Hypothalamus (tissue), 51 donors: ENCODE results near the gene ANXA2R.
"Not testable (repeated sequence)": the region's sequence is repeated elsewhere in the genome, so short reads cannot be mapped to it uniquely, and the experiment has no call there.

Source experiments
- DNase-seq, 51 donors: peaks; one replicate each; lab custom pipeline; 2025; lab: John Stamatoyannopoulos, UW

ANXA2R gene

DNA sequence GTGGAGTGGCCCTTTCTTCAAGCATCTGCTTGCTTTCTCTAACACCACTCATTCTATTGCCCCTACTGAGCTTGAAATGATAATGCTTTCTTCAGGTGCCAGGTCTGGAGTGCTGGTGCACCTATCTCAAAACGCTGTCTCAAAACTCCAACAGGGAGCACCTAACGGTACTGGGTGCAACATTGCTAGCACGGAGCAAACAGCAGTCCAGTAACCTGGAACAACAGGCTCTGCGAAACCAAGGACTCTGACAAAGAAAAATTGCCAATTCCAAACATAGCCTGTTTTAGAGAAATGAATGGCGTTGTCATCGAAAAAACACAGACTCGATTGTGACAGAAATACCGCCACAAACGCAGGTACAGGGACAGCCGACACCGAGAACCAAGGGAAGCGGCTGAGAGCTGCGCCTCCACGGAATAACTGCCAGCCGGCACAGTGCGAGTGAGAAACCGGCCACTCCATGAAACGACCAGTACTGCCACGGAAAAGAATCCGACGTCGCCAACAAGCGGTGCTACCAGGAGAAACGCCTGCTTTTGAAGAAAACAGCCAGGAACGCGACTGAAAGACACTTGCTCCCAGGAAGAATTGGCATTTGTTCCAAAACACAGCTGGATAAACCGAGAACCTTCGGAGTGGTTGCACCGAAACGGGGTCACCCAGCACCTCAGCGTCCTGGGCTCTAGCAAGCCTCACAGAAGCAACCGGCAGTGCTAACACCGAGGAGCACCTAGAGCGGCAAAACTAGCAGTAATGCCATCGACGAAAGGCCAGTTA is 3.1 kb downstream of the ANXA2R start:
- no peak for DNase-seq

DNA sequence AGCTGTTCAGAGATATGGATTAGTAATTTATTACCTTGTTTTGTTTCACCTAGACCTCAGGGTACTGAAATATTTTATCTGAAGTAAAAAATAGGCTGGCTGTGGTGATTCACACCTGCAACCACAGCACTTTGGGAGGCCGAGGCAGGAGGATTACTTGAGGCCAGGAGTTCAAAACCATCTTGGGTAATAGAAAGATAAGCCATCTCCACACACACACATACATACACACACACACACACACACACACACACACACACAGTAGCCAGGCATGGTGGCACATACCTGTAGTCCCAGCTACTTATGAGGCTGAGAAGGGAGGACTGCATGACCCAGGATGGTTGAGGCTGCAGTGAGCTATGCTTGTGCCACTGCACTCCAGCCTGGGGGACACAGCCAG is 3.7 kb downstream of the ANXA2R start:
- no peak for DNase-seq

DNA sequence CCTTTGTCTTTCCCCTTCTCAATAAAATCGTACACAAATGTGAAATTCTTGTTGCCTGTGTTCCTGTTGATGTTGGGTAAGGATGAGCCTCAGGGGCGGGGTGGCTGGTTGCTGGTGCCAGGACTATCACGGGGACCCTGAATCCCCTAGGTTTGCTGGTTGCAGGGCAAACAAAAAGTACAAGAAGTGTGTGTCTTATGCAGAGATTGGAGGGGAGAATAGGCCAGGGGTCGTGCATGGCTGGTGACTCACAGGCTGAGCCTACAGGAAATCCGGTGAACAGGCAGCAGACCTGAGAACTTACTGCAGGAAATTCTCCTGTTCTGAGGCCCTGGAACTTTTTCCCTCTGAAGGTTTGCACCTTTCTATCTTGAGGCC is 5.5 kb downstream of the ANXA2R start:
- DNase-seq = no peak

DNA sequence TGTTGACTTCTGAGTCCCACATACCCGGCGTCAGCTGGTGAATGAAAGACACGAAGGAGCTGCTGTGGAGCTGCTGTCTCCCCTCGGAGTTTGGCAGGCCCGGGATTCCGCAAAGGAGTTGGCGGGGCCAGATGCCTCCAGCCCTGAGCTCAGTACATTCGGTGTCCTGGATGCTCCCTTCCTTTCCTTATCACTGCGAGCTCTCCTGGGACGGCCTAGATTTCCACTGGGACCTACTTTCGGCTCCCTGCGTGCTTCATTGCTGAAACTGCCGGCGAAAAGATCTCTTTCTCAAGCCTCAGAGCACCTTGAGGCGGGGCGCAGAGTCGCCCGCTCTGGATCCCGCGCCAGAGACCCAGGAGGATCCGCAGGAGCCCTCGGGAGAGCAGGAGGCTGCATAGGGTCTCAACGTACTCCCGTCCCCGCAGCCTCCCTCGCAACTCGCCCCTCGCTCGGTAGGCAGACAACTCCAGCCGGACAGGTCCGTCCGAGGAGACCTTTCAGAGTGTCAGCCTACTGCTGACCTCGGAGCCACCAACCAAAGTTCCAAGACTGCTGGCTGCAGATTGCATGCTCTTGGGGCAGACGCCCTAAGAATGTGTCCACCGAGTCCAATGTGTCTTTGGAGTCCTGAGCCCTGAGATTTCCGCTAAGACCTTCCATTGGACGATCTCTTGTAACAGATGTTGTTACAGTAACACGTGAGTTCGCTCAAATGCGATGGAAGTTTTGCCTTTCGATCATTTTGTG is 6.1 kb downstream of the ANXA2R start:
- no peak for DNase-seq

DNA sequence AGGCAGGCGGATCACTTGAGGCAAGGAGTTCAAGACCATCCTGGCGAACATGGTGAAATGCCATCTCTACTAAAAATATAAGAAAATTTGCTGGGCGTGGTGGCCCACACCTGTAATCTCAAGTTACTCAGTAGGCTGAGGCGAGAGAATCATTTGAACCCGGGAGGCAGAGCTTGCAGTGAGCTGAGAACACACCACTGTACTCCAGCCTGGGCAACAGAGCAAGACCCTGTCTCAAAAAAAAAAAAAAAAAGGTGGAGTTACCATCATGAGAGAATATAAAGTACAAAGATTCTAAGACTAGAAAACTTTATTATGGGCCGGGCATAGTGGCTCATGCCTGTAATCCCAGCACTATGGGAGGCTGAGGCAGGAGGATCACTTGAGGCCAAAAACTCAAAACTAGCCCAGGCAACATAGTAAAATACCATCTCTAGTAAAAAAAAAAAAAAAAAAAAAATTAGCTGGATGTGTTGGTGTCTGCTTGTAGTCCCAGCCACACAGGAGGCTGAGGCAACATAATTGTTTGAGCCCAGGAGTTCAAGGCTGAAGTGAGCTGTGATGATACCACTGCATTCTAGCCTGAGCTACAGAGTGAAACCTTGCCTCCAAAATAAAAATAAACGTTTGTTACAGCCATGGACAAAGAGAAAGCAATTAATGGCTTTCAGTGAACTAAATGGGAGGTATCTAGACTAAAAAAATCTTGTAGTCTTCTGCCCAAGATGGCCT is 12.9 kb downstream of the ANXA2R start:
- no peak for DNase-seq

DNA sequence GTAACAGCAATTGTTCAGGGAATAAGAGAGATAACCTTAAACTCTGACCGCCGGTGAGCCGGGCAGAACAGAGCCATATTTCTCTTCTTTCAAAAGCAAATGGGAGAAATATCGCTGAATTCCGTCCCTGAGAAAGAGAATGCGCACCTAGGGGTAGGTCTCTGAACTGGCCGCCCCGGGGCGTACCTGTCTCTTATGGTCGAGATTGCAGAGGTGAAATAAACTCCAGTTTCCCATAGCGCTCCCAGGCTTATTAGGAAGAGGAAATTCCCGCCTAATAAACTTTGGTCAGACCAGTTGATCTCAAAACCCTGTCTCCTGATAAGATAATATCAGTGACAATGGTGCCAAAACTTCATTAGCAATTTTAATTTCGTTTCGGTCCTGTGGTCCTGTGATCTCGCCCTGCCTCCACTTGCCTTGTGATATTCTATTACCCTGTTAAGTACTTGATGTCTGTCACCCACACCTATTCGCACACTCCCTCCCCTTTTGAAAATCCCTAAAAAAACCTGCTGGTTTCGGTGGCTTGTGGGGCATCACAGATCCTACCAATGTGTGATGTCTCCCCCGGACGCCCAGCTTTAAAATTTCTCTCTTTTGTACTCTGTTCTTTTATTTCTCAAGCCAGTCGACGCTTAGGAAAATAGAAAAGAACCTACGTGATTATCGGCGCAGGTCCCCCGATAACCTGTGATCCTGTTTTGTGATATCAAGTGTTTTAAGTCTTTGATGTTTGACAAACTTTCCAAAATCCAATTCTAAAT is 14.8 kb downstream of the ANXA2R start:
- not testable (repeated sequence) for DNase-seq

DNA sequence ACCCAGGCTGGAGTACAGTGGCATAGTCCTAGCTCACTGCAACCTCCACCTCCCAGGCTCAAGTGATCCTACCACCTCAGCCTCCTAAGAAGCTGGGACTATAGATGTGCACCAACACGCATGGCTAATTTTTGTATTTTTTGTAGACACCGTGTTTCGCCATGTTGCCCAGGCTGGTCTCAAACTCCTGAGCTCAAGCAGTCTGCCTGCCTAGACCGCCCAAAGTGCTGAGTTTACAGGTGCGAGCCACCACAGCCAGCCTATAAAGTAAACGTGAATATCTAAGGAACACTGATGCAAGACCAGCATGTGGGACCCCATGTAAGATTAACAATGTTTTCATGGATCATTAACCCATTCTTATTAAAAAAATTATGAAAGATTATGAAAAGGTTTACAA is 15.9 kb downstream of the ANXA2R start:
- no peak for DNase-seq

DNA sequence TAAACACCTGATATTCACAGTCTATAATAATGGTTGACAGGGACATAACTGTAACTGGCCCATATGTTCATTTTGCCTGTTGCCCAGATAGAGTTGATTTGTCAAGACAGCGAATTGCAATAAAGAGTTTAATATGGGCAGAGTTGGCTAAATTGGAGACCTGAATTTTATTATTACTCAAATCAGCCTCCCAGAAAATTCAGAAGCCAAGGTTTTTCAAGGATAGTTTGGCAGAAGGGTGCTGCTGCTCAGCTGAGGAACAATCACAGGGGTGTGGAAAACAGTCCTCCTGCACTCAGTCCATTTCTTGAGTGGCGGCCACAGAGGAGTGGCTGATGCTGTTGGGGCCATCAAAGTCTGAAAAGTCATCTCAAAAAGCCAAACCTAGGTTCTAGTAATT is 19.0 kb downstream of the ANXA2R start:
- DNase-seq = no peak

DNA sequence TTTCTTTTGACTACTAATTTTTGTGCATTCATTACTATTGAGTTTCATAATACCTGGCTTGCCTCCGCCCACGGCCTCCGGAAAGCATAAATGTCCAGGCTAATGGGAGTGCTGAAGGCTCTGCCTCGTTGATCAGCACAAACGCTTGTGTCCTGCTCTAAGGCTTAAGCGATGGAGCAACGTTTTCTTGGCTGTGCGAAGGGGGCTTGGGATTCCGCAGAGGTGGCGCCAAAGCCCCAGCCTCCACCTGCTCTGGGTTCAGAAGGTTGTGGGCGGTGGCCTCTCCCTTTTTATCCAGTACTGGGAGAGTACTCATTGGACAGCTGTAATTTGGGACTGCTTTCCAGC is 19.7 kb downstream of the ANXA2R start:
- no peak for DNase-seq

DNA sequence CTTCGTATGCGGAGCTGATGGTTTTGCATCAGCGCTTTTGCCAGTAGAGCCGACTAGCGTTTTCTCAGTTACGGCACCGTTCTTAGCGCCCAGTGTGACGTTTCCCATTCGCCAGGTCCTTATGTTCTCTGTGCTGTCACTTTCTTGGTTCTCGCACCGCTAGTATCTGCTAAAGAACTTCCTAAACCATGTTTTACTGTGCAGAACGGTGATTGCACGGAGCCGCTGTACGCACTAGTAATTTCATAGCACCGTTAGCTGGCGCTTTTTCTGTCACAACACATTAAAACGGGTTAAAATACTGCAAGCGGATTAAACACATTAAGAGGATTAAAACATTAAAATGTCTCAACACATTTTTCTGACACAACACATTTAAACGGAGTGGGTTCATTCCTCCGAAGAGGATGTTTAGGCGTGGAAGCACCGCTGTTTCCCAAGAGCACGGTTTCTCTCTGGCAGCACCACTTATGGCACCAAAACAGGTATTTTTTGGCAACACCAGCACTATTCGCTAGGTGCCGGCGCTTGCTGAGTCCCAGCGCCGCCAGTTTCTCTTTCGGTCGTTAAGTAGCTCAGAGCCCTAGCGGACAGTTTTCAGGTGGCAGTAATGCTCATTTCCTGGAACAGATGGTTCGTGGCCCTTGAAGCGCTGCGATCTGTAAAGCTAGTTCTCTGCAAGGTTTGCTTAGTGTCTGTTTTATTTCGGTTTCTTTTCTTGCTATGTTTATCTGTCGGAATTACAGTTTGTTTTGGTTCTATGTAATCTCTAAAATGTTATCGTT is 20.3 kb downstream of the ANXA2R start:
- no peak for DNase-seq

DNA sequence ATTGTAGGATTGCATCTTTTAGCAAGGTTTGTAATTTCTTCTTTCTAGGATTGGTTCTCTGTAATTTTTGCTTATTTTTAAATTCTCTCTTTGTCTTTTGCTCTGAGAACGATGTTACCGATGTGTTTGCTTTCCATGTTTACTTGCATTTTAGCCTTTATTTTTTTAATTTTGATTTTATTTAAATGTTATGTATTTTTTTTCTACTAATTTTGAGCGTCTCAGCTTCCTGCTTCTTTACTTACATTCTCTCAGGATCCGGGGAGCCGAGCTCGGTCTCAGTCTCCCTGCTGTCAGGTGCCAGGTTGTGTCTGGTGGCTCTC is 20.9 kb downstream of the ANXA2R start:
- no peak for DNase-seq

DNA sequence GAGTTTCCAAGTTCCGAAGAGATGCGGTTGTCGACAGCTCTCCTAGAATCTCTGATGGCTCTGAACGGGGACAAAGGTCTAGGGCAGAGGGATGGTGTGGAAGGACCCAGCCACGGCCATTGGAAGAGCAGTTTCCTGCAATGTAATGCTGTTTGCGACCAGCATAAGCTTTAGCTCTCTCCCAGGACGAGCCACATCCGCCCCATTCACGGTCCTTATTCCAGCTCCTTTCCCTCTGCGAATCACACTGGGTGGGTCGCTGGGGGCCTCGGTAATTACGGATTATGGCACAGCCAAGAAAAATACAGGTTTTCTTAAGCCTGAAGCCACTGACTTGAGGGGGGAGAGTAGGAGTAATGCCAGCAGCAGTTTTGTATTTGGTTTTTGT is 22.7 kb downstream of the ANXA2R start:
- DNase-seq = no peak

DNA sequence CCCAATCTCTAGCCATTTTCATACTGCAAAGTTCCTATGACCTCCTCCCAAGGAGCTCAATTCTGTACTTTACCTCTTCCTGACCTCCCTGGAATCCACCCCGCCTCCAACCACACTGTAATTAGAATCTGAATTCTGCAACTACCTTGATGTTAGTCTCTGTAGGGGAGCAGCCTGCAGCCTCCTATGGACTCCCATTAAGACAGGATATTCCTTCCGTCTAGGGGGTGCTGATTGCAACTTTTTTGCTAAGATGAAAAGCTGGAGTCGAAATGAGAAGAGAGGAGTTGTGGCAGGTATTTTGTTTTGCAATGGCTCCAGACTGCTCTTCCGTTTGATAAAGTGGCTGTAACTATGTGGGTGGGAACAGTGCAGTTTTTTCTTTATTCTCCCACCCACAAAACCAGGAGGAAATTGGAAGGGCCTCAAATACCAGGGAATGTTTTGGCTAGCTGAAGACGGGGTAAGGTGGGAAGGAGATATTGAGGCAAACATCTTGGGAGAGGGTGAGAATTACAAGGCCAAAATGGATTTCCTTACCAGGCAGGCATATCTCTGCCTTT is 23.8 kb downstream of the ANXA2R start:
- DNase-seq = no peak

DNA sequence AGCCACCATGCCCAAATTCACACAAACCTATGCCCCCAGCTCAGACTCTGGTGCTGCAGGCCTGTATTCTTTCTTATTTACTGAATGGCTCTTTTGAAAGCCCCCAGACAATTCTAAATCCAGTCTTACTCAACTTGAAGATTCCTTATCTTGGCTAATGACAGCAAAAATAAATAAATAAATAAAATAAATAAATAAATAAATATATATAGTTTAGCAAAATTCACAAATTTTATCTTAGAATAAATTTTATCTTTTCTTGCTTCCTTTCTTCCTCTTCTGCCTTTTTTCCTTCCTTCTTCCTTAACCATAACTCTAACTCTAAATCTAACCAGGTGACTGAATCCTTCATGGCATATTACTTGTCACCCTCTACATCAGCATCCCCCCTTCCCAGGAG is 25.6 kb downstream of the ANXA2R start:
- no peak for DNase-seq

DNA sequence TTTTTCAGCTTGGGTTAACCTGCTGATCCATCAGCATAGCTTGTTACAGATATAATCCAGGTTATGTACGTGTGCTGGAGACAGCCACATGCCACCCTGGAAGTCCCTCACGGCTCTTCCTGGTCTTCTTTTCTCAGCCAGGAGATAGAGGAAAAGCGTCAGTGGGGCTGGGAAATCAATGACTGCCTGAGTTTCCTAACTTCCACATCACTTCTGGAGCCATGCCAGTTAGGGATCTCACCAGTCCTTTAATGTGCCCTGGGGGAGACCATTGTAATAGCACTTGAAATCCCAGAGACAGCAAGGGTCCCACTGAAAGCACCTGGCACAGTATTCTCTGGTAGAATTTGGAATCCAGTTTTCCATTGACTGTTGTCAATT is 29.2 kb downstream of the ANXA2R start:
- DNase-seq = no peak

DNA sequence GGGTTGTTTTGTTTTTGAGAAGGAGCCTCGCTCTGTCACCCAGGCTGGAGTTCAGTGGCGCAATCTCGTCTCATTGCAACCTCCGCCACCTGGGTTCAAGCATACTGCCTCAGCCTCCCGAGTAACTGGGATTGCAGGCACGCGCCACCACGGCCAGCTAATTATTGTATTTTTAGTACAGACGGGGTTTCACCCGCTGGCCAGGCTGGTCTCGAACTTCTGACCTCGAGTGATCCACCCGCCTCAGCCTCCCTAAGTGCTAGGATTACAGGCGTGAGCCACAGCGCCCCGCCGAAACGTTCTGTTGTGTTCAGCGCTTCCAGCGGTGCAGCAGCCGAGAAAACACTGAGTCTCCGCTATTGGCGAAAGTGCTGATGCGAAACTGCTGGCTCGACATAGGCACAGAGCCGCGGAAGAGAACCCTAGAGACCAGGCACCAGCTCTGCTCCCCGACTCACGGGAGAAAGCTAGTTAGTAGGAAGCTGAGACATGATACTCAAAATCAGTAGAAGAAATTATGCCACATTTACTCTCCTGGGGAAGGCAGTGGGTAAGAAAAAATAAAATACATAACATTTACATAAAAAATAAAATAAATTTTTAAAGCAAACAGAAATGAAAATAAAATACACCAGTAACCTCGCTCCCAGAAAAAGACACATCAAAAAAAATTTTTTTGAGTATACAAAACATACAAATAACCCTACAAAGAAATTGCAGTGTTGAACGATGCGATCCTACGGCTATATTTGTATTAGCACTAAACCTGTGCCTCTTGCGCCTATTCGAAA is 31.6 kb downstream of the ANXA2R start:
- DNase-seq = peak in 37 of 51 donors; percentile 6 to 71 (median 43)

DNA sequence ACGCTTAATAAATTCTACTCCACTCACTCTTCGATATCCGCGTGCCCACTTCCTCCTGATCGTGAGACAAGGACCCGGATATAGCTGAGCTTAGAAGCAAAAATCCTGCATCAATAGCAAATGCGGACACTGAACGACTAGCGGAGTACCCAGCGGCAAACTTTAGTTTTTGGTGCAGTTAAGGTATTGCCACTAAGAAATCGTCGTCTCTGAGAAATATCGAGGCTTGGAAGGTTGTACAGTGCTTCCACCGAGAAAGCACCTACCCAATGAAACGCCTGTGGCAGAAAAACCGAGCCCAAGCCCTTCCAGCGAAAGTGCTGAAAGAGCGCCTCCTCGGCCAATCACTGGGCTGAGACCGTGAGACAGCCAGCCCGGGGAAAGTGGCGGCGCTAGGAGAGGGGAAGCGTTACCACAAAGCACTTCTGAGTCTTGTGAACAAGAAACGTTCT is 32.2 kb downstream of the ANXA2R start:
- DNase-seq = peak in 3 of 51 donors; percentile 30 to 75 (median 45)

DNA sequence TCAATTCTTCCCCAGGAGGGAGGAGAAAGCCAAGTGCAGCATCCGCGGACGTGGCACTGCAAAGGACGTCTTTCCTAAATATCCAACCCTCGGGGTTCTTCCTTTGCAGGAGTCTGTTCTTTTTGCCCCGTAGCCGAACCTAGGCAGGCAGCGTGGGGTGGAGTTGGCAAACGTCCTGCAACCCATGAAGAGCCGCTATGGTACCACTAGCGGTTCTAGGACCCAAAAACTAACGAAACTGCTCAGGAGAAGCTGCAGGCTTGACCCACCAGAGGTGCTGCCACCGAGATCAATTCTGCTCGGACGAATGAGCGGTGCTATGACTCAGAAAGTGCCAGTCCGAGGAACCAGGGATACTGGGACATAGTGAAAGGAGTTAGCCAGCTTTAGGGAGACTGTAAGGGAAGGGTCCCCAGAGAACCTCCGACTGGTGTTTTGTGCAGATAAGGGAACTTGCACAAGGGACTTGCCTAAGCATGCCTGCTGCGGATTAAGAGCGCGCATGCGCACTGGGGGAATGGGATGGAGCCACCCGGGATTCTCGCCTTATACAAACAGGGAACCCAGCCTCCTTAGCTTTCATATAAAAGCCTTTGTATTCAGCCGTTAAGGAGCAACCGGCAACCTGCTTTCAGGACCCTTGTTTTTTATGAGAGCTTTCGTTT is 32.7 kb downstream of the ANXA2R start:
- DNase-seq = peak in 37 of 51 donors; percentile 5 to 75 (median 45)
